Measurements from ENCODE around the gene TPM4.
A peak's percentile ranks its signal among the peaks of the same experiment; 100 is the strongest.

The TPM4 gene

GRCh38 chr19:16060294-16060693 is 16.0 kb upstream of the TPM4 start:
- TF ChIP-seq TCF12 (IDR thresholded peaks at IDR 0.05; ENCODE audit: low read depth) (no peak), EGR1 (IDR thresholded peaks at IDR 0.05) (no peak), YY1 (IDR thresholded peaks at IDR 0.05; ENCODE audit: low read depth) (no peak), USF1 (IDR thresholded peaks at IDR 0.05) (no peak), FOXM1 (IDR thresholded peaks at IDR 0.05; ENCODE audit: borderline replicate concordance, low read depth) (no peak), ZBTB7A (IDR thresholded peaks at IDR 0.05; ENCODE audit: low read depth) (no peak), EP300 (IDR thresholded peaks at IDR 0.05; ENCODE audit: borderline replicate concordance) (no peak), TEAD4 (IDR thresholded peaks at IDR 0.05) (no peak), CREB1 (IDR thresholded peaks at IDR 0.05; ENCODE audit: low read depth) (no peak), CEBPB (IDR thresholded peaks at IDR 0.05) (no peak), RAD21 (IDR thresholded peaks at IDR 0.05; ENCODE audit: low read depth) (no peak), TAF1 (IDR thresholded peaks at IDR 0.05; ENCODE audit: low read depth) (no peak), REST (IDR thresholded peaks at IDR 0.05; ENCODE audit: low read depth) (no peak), NFIC (IDR thresholded peaks at IDR 0.05) (no peak)
- TF ChIP-seq, protein P1, sequence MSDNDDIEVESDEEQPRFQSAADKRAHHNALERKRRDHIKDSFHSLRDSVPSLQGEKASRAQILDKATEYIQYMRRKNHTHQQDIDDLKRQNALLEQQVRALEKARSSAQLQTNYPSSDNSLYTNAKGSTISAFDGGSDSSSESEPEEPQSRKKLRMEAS (IDR thresholded peaks at IDR 0.05): no peak

DNA sequence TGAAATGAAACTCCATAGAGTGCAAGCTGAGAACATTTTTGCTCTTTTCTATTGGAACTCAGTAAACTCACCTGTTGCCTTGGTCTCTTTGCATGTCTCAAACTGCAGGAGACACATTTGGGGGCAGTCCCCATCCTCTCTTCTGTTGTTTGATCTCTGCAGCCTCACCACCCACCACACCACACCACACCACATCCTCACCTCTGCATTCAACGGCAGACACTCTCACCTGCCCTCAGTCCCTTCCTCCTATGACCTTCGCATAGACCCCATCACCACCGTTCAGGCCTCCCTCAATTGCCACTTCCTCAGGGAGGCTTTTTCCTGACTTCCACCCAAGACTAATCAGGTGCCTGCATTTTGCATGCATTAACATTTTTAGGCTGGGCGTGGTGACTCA is 14.4 kb upstream of the TPM4 start:
- no peak for TF ChIP-seq RAD21 (IDR thresholded peaks at IDR 0.05; ENCODE audit: low read depth)
- no peak for TF ChIP-seq FOXM1 (IDR thresholded peaks at IDR 0.05; ENCODE audit: borderline replicate concordance, low read depth)
- TF ChIP-seq EP300 (IDR thresholded peaks at IDR 0.05; ENCODE audit: borderline replicate concordance): no peak
- TF ChIP-seq TAF1 (IDR thresholded peaks at IDR 0.05; ENCODE audit: low read depth): no peak
- no peak for TF ChIP-seq TCF12 (IDR thresholded peaks at IDR 0.05; ENCODE audit: low read depth)
- no peak for TF ChIP-seq USF1 (IDR thresholded peaks at IDR 0.05)
- TF ChIP-seq REST (IDR thresholded peaks at IDR 0.05; ENCODE audit: low read depth): no peak
- TF ChIP-seq YY1 (IDR thresholded peaks at IDR 0.05; ENCODE audit: low read depth): no peak
- no peak for TF ChIP-seq CEBPB (IDR thresholded peaks at IDR 0.05)
- no peak for TF ChIP-seq ZBTB7A (IDR thresholded peaks at IDR 0.05; ENCODE audit: low read depth)

DNA sequence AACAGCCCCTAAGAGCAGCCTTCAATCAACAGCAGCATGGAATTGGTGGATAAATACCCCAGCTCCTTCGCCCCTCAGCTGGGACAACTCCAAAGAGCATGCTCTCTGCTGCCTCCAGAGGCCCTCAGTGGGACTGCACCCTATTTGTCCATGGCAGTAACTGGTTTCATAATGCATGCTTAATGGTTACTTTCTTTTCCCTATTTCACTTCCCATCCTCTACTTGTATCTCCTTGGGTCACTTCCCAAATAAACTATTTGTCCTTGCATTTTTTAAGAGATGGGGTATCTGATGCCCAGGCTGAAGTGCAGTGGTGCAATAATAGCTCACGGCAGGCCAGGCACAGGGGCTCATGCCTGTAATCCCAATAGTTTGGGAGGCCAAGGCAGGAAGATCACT is 13.5 kb upstream of the TPM4 start:
- TF ChIP-seq RAD21 (IDR thresholded peaks at IDR 0.05; ENCODE audit: low read depth) (peak; percentile 49), TEAD4 (IDR thresholded peaks at IDR 0.05) (no peak), TCF12 (IDR thresholded peaks at IDR 0.05; ENCODE audit: low read depth) (no peak), YY1 (IDR thresholded peaks at IDR 0.05; ENCODE audit: low read depth) (no peak), CREB1 (IDR thresholded peaks at IDR 0.05; ENCODE audit: low read depth) (no peak), CEBPB (IDR thresholded peaks at IDR 0.05) (no peak)

DNA sequence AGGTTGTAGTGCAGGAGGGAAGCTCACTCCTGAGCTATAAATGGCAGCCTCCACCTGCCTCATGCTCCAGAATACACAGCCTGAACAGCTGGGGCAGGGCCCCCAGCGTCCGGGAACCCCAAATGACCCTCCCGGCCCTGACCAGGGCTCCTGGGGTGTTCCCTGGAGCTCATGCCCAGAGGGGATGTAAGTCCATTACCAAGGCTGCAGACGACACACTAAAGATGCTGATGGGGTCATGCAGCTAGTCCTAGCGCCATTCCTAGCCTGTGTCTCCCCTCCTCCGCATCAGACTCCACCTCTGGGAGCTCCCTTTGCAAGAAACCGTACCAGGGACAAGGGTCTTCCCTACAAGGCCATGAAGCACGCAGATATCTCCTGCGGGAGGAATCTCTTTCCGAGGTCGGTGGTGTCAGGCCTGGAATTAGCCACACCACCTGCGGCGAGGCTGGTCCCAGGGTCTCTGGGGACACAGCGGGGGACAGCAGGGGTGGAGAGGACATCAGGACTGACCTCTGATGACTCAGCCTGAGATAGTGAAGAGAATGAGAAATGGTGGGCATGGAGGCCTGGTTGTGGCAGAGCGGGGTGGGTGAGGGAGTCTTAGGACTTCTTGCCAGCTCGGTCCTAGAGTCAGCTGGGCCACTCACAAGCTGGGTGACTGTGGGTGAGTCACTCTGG is 11.9 kb upstream of the TPM4 start:
- TF ChIP-seq ZBTB7A (IDR thresholded peaks at IDR 0.05; ENCODE audit: low read depth): no peak
- TF ChIP-seq EGR1 (IDR thresholded peaks at IDR 0.05): no peak
- TF ChIP-seq TEAD4 (IDR thresholded peaks at IDR 0.05): no peak
- TF ChIP-seq TAF1 (IDR thresholded peaks at IDR 0.05; ENCODE audit: low read depth): no peak
- no peak for TF ChIP-seq NFIC (IDR thresholded peaks at IDR 0.05)
- TF ChIP-seq, protein P1 (IDR thresholded peaks at IDR 0.05): no peak
- no peak for TF ChIP-seq RAD21 (IDR thresholded peaks at IDR 0.05; ENCODE audit: low read depth)
- TF ChIP-seq REST (IDR thresholded peaks at IDR 0.05; ENCODE audit: low read depth): no peak
- TF ChIP-seq CEBPB (IDR thresholded peaks at IDR 0.05): no peak
- no peak for TF ChIP-seq TCF12 (IDR thresholded peaks at IDR 0.05; ENCODE audit: low read depth)
- no peak for TF ChIP-seq EP300 (IDR thresholded peaks at IDR 0.05; ENCODE audit: borderline replicate concordance)
- no peak for TF ChIP-seq USF1 (IDR thresholded peaks at IDR 0.05)
- no peak for TF ChIP-seq YY1 (IDR thresholded peaks at IDR 0.05; ENCODE audit: low read depth)
- TF ChIP-seq CREB1 (IDR thresholded peaks at IDR 0.05; ENCODE audit: low read depth): no peak
- TF ChIP-seq FOXM1 (IDR thresholded peaks at IDR 0.05; ENCODE audit: borderline replicate concordance, low read depth): no peak
